ENCODE measurements around the gene FOXD3. TPM values are rescaled to one million over a fixed set of nuclear protein-coding genes. Genes with fewer than 3 reads are reported as not detected.

Gene FOXD3
- total RNA-seq, 1 experiment from 2014 or later = 25.8 TPM

DNA sequence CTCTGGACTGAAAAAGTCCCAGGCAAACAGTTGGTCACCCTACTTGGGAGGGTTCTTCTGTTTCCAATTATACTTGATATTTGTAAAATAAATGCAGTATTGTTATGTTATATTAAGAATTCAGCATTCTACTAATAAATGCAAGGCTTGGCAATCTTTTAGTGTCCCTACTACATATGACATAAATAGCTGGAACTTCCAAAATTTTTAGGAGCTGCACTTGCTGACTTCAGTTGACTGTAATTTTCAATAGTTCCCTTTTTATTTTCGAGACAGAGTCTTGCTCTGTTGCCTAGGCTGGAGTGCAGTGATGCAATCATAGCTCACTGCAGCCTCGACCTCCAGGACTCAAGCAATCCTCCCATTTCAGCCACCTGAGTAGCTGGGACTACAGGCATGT lies 20.0 kb downstream of the FOXD3 start:
- Histone ChIP-seq H3K9ac (ENCODE audit: extremely low read depth, insufficient read length, low read length) (no peak overlapping the region), H3K56ac (ENCODE audit: insufficient read length, low read depth, low read length) (no peak overlapping the region), H3K79me1 (ENCODE audit: insufficient read depth, low read depth, low read length, poor library complexity, severe bottlenecking) (no peaks in the 10 kb centered on the region), H3K23me2 (ENCODE audit: insufficient read length, low read depth, low read length, poor library complexity, severe bottlenecking) (no peaks in the 10 kb centered on the region), H2BK20ac (ENCODE audit: low read depth, low read length, poor library complexity, severe bottlenecking) (no peak overlapping the region), H2BK120ac (ENCODE audit: low read depth, low read length, poor library complexity, severe bottlenecking) (no peak overlapping the region), H3T11ph (ENCODE audit: low read length) (no peak overlapping the region), H3K9me3 (ENCODE audit: control insufficient read depth, low read depth, low read length) (no peaks in the 10 kb centered on the region), H4K91ac (ENCODE audit: insufficient read length, low read depth, low read length) (no peak overlapping the region), H3K4me2 (ENCODE audit: insufficient read depth, insufficient read length, low read length) (no peak overlapping the region), H4K8ac (replicated peaks; ENCODE audit: insufficient read length, low read depth, low read length) (no peak overlapping the region), H2AFZ (ENCODE audit: low read length) (no peak overlapping the region), H3K79me2 (ENCODE audit: insufficient read depth, low read length) (no peaks in the 10 kb centered on the region), H2BK12ac (ENCODE audit: insufficient read length, low read depth, low read length) (no peak overlapping the region), H2AK5ac (ENCODE audit: insufficient read length, low read length) (no peak overlapping the region), H3K27ac (ENCODE audit: insufficient read length, low read depth, low read length) (no peak overlapping the region), H3K14ac (ENCODE audit: insufficient read depth, low read length) (no peak overlapping the region), H3K23ac (ENCODE audit: insufficient read length, low read depth, low read length) (no peak overlapping the region), H2BK5ac (ENCODE audit: insufficient read length, low read length) (no peak overlapping the region), H3K27me3 (ENCODE audit: insufficient read depth, low read length) (no peaks in the 10 kb centered on the region), H2BK15ac (ENCODE audit: low read depth, low read length) (no peak overlapping the region), H4K20me1 (ENCODE audit: control insufficient read depth, insufficient read depth, insufficient read length) (no peaks in the 10 kb centered on the region), H3K4ac (ENCODE audit: low read depth, low read length) (no peak overlapping the region), H4K5ac (ENCODE audit: insufficient read length, low read depth, low read length) (no peak overlapping the region), H3K18ac (ENCODE audit: insufficient read length, low read depth, low read length) (no peak overlapping the region), H3K4me1 (ENCODE audit: insufficient read depth, low read length) (peaks cover 2% of the 10 kb centered on the region; the same call in 1 of the 2 replicates)
- H3K36me3 Mint-ChIP-seq (ENCODE audit: insufficient read depth in 1 of 3, low read depth in 3 of 3) = no peaks in the 10 kb centered on the region
- H3K4me3 Mint-ChIP-seq = no peak overlapping the region
- TF ChIP-seq, protein P1, sequence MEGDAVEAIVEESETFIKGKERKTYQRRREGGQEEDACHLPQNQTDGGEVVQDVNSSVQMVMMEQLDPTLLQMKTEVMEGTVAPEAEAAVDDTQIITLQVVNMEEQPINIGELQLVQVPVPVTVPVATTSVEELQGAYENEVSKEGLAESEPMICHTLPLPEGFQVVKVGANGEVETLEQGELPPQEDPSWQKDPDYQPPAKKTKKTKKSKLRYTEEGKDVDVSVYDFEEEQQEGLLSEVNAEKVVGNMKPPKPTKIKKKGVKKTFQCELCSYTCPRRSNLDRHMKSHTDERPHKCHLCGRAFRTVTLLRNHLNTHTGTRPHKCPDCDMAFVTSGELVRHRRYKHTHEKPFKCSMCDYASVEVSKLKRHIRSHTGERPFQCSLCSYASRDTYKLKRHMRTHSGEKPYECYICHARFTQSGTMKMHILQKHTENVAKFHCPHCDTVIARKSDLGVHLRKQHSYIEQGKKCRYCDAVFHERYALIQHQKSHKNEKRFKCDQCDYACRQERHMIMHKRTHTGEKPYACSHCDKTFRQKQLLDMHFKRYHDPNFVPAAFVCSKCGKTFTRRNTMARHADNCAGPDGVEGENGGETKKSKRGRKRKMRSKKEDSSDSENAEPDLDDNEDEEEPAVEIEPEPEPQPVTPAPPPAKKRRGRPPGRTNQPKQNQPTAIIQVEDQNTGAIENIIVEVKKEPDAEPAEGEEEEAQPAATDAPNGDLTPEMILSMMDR (conservative IDR thresholded peaks at IDR 0.05) = no peak
- no peaks in the 10 kb centered on the region for H3K27me3 Mint-ChIP-seq (ENCODE audit: low read depth)
- no peaks in the 10 kb centered on the region; a peak in 1 of 5 replicates for H3K9me3 Mint-ChIP-seq
- no peak overlapping the region for H3K27ac Mint-ChIP-seq
- no peak for DNase-seq
- peaks cover 11 to 12% of the 10 kb centered on the region in 2 experiments for H3K4me1 Mint-ChIP-seq
- no CpG with 5 or more reads among the region's 2 CpGs for WGBS (ENCODE audit: extremely low coverage, insufficient read length, low lambda C conversion rate)

Data from H9 (cell line).